GM23248 (cell line): Measurements from ENCODE around the gene METTL1. TPM values are rescaled to one million over a fixed set of nuclear protein-coding genes. Genes with fewer than 3 reads are reported as not detected.
"Not testable (repeated sequence)": the region's sequence is repeated elsewhere in the genome, so short reads cannot be mapped to it uniquely, and the experiment has no call there.

ENCODE experiments used
- DNase-seq: peaks from one replicate; pipeline ENCODE4 v3.0.0-alpha.2; 2015
- H2AFZ ChIP-seq: fragments of 200-600 bp; sonication (generic); 2 replicates; pipeline ENCODE4 v1.6.1; 2016; ENCODE audit warnings: antibody characterized with exemption
- H3F3A ChIP-seq: fragments of 200-600 bp; sonication (generic); 2 replicates; pipeline ENCODE4 v1.6.1; 2016; ENCODE audit warnings: mild to moderate bottlenecking, antibody characterized with exemption, mixed run types; ENCODE audit not compliant: insufficient read depth
- H3K27ac ChIP-seq: fragments of 200-600 bp; sonication (generic); 2 replicates; pipeline ENCODE4 v1.5.1; 2016; ENCODE audit warnings: mild to moderate bottlenecking
- H3K27me3 ChIP-seq: fragments of 200-600 bp; sonication (generic); replicated peaks from 2 replicates; pipeline ENCODE4 v1.6.1; 2016; ENCODE audit warnings: mild to moderate bottlenecking; ENCODE audit not compliant: insufficient read depth
- H3K36me3 ChIP-seq: fragments of 200-600 bp; sonication (generic); 2 replicates; pipeline ENCODE4 v1.6.1; 2016; ENCODE audit warnings: low read depth, mild to moderate bottlenecking
- H3K4me1 ChIP-seq: fragments of 200-600 bp; sonication (generic); 2 replicates; pipeline ENCODE4 v1.6.1; 2016; ENCODE audit warnings: mild to moderate bottlenecking; ENCODE audit not compliant: insufficient read depth
- H3K4me2 ChIP-seq: fragments of 200-600 bp; sonication (generic); one replicate; pipeline ENCODE4 v1.6.1; 2016; ENCODE audit warnings: mild to moderate bottlenecking; ENCODE audit not compliant: unreplicated experiment
- H3K4me3 ChIP-seq: fragments of 200-600 bp; sonication (generic); 2 replicates; pipeline ENCODE4 v1.5.1; 2016; ENCODE audit warnings: mild to moderate bottlenecking
- H3K79me2 ChIP-seq: fragments of 200-600 bp; sonication (generic); 2 replicates; pipeline ENCODE4 v1.6.1; 2016; ENCODE audit warnings: mild to moderate bottlenecking; ENCODE audit not compliant: insufficient read depth
- H3K9ac ChIP-seq: fragments of 200-600 bp; sonication (generic); 2 replicates; pipeline ENCODE4 v1.6.1; 2016; ENCODE audit warnings: mild to moderate bottlenecking
- H3K9me2 ChIP-seq: fragments of 200-600 bp; sonication (generic); 2 replicates; pipeline ENCODE4 v1.6.1; 2016; ENCODE audit warnings: mixed run types, mild to moderate bottlenecking, moderate library complexity; ENCODE audit not compliant: insufficient read depth
- H3K9me3 ChIP-seq: fragments of 200-600 bp; sonication (generic); one replicate; pipeline ENCODE4 v1.6.1; 2017; ENCODE audit warnings: low read depth
- H4K20me1 ChIP-seq: fragments of 200-600 bp; sonication (generic); 2 replicates; pipeline ENCODE4 v1.6.0; 2016; ENCODE audit not compliant: insufficient read depth
- EZH2 ChIP-seq: fragments of 200-600 bp; sonication (generic); IDR thresholded peaks from 2 replicates; pipeline ENCODE4 v1.6.1; 2018; ENCODE audit warnings: antibody characterized with exemption, mild to moderate bottlenecking; ENCODE audit not compliant: insufficient read depth, poor library complexity, severe bottlenecking
- EZH2phosphoT487 ChIP-seq: fragments of 200-600 bp; sonication (generic); IDR thresholded peaks from 2 replicates; pipeline ENCODE4 v1.6.1; 2018; ENCODE audit warnings: antibody characterized with exemption, moderate library complexity, mild to moderate bottlenecking, low read depth; ENCODE audit not compliant: insufficient read depth
- WGBS, 2 experiments: methylation state at CpG; one replicate each; pipeline ENCODE4 v1.1.6; 2015 to 2017; ENCODE audit warnings: low lambda C conversion rate in 2 of 2, low coverage in 1 of 2; ENCODE audit errors: missing lambda C conversion rate in 2 of 2; 5-methylcytosine and 5-hydroxymethylcytosine counted together
- in situ Hi-C: fragments of 300-500 bp; cut with MboI; formaldehyde crosslinking; loops from 2 replicates; pipeline ENCODE4 v1.15.0; 2020
- polyA plus RNA-seq: library from polyadenylated mRNA; unstranded; fragments of >200 nt; fragmentation: Nextera tagmentation; extraction: Ambion mirVana; gene quantifications from 2 replicates; pipeline ENCODE4 v1.2.1, GENCODE V29; 2016
- total RNA-seq: library from RNA; depleted of rRNA; stranded (reverse); fragments of >200 nt; shearing (Covaris generic); gene quantifications from 2 replicates; pipeline ENCODE4 v1.2.3, GENCODE V29; 2014; rRNA removed

The METTL1 gene
- total RNA-seq (3.7 and 7.3 TPM in 2 replicates), polyA plus RNA-seq (29.8 and 33.2 TPM in 2 replicates)

GRCh38 chr12:57771873-57772428 is at the start of gene METTL1:
TSS of gene METTL1 (minus strand) at chr12:57772105. CDS start at chr12:57772083, 22 bp downstream.
- 2% methylated on average over 27 to 28 of the region's 28 CpGs for WGBS, 2 experiments
- Histone ChIP-seq H3K36me3 (no peaks in the 10 kb centered on the region), H3K9me3 (no peaks in the 10 kb centered on the region), H3K9me2 (no peaks in the 10 kb centered on the region), H3K9ac (peak within 1 kb of the TSS; percentile 98), H3K4me3 (peak within 1 kb of the TSS; percentile 99), H3K79me2 (peaks cover 31% of the 10 kb centered on the region), H3K4me2 (peak within 1 kb of the TSS; percentile 99), H4K20me1 (no peaks in the 10 kb centered on the region), H3K27ac (peak within 1 kb of the TSS; percentile 99), H3K27me3 (no peaks in the 10 kb centered on the region), H3K4me1 (peaks cover 9% of the 10 kb centered on the region), H3F3A (no peaks in the 10 kb centered on the region), H2AFZ (peak within 1 kb of the TSS; percentile 98)
- in situ Hi-C loops: no loop called here
- no peak for TF ChIP-seq EZH2
- TF ChIP-seq EZH2phosphoT487: no peak
- DNase-seq: peak; percentile 98

- not testable (repeated sequence) for H4K20me1 ChIP-seq, H3K27me3 ChIP-seq, H3K4me3 ChIP-seq, H3K27ac ChIP-seq, H3K9me2 ChIP-seq, H3K4me2 ChIP-seq, H3K9ac ChIP-seq, DNase-seq, H3K9me3 ChIP-seq, H2AFZ ChIP-seq
- 40 to 49% methylated on average over 5 of the region's 5 CpGs for whole genome bisulfite sequencing, 2 experiments
- in situ Hi-C loops: loop anchor here (5.0 kb wide), 1 partner anchor 86 kb away; no protein-coding TSS in a partner anchor
- peaks cover 65% of the 10 kb centered on the region for H3K79me2 ChIP-seq
- peaks cover 60% of the 10 kb centered on the region for H3K36me3 ChIP-seq
- H3F3A ChIP-seq: peaks cover 24% of the 10 kb centered on the region
- peaks cover 22% of the 10 kb centered on the region for H3K4me1 ChIP-seq
These were observed 49.1 kb upstream of the METTL1 start for GRCh38 chr12:57821015-57821414.

- in situ Hi-C loops: loop anchor here (5.0 kb wide), 1 partner anchor 87 kb away; no protein-coding TSS in a partner anchor
- Histone ChIP-seq H3K79me2 (peaks cover 56% of the 10 kb centered on the region), H3F3A (peaks cover 26% of the 10 kb centered on the region), H3K36me3 (peaks cover 51% of the 10 kb centered on the region), H3K4me1 (peaks cover 22% of the 10 kb centered on the region)
- H3K9ac ChIP-seq, DNase-seq, H4K20me1 ChIP-seq, H3K4me3 ChIP-seq, H3K9me2 ChIP-seq, H3K9me3 ChIP-seq, H3K27me3 ChIP-seq, H3K27ac ChIP-seq, H2AFZ ChIP-seq, H3K4me2 ChIP-seq: not testable (repeated sequence)
- WGBS, 2 experiments: 68 to 69% methylated on average over 8 of the region's 8 CpGs
These were observed 48.2 kb upstream of the METTL1 start for GRCh38 chr12:57820119-57820518.

GRCh38 chr12:57817990-57818331 is 46.1 kb upstream of the METTL1 start:
- H2AFZ ChIP-seq, DNase-seq, H4K20me1 ChIP-seq, H3K9ac ChIP-seq, H3K9me3 ChIP-seq, H3K9me2 ChIP-seq, H3K27me3 ChIP-seq, H3K4me2 ChIP-seq, H3K27ac ChIP-seq, in situ Hi-C loops, H3K4me3 ChIP-seq: not testable (repeated sequence)
- Histone ChIP-seq H3K36me3 (peaks cover 29% of the 10 kb centered on the region), H3K79me2 (peaks cover 35% of the 10 kb centered on the region), H3F3A (peaks cover 26% of the 10 kb centered on the region), H3K4me1 (peaks cover 22% of the 10 kb centered on the region)
- WGBS, 2 experiments: 77% methylated on average over 3 of the region's 3 CpGs
